HG02981 (cell line): Measurements from ENCODE around the gene KLHL30.
A peak's percentile ranks its signal among the peaks of the same experiment; 100 is the strongest.

Source experiments
- ATAC-seq: cut with Tn5 transposase; IDR thresholded peaks from one replicate; pipeline ENCODE4 v1.9.1; 2021; ENCODE audit warnings: mild to moderate bottlenecking, moderate library complexity; ENCODE audit not compliant: unreplicated experiment

Gene KLHL30

GRCh38 chr2:238138331-238139195 lies at the start of gene KLHL30:
KLHL30 (plus strand) TSS chr2:238138668; CDS start chr2:238140755, 2,087 bp downstream.
- no peak for ATAC-seq

- ATAC-seq = no peak
Measured at GRCh38 chr2:238090887-238091286, 47.6 kb upstream of the KLHL30 start.

GRCh38 chr2:238091436-238092060 lies 46.9 kb upstream of the KLHL30 start:
- ATAC-seq = no peak

DNA sequence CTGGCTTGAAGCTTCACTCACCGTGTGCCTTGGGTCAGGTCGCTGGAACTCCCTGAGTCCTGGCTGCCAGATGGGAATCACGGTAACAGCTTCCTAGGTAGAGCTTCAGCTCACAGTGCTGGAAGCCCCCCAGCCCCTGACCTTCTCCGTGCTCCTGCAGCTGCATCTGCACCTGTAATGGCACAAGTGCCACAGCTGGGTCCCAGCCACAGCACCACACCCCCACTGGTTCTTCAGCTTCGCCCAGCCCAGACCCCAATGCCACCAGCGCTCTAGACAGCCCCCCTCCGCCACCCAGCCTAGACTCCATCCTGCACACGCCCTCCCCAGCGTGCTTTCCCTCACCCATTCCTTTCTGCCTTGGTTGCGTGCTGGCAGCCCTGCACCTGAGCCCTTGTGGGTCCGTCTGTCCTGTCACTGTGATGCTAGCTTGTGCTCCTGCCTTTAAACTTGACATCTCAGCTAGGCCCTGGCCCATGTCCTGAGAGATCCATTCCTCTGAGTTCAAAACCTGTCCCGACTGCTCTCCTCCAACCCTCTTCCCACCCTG lies 45.9 kb upstream of the KLHL30 start:
- no peak for ATAC-seq

DNA sequence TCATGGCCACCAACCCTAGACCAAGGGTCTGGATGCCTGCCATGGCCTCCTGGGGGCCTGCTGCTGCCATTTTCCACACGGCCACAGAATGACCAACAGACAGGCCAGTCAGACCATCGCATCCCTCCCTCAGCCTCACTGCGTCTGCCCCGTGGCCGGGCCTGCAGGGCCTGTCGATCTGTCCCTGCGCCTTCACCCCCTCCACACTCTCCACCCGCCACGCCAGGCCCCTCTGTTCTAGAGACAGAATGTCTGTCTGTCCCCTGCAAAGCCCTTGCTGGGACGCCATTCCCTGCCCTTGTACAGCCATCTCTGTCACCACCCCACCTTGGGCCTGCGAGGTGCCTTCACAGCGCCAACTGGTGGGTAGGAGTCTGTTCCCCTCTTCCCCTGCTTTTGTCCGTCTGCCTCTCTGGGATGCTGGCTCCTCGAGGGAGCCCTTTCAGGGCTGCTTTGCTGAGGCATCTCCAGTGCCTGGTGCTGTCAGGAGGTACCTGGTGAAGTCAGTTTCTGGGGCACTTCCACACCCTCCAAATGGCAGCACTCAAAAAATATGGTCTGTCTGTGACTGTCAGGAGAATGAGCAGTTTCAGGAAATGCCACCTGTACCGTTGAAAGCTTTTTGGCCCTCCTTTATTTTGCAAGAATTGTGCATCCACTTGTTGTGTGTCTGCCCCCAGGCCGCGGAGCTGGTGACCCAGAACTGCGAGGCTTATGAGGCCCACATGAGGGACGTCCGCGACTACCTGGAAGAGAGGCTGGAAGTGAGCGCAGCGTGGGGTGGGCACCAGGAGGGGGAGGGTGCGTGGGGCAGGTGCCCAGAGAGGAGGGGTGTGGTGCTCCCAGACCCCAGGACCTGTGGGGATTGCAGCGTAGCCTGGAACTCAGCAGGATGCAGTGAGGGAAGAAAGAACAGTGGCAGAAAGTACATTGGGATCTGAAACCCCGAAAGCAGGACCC lies 45.0 kb upstream of the KLHL30 start:
- ATAC-seq = no peak

GRCh38 chr2:238094438-238095022 lies 43.9 kb upstream of the KLHL30 start:
- ATAC-seq = no peak

GRCh38 chr2:238095143-238095542 lies 43.3 kb upstream of the KLHL30 start:
- ATAC-seq = no peak

GRCh38 chr2:238096311-238097011 lies 42.0 kb upstream of the KLHL30 start:
- no peak for ATAC-seq

GRCh38 chr2:238097201-238097987 lies 41.1 kb upstream of the KLHL30 start:
- ATAC-seq = no peak

GRCh38 chr2:238097988-238098871 lies 40.2 kb upstream of the KLHL30 start:
- ATAC-seq = peak; percentile 63

DNA sequence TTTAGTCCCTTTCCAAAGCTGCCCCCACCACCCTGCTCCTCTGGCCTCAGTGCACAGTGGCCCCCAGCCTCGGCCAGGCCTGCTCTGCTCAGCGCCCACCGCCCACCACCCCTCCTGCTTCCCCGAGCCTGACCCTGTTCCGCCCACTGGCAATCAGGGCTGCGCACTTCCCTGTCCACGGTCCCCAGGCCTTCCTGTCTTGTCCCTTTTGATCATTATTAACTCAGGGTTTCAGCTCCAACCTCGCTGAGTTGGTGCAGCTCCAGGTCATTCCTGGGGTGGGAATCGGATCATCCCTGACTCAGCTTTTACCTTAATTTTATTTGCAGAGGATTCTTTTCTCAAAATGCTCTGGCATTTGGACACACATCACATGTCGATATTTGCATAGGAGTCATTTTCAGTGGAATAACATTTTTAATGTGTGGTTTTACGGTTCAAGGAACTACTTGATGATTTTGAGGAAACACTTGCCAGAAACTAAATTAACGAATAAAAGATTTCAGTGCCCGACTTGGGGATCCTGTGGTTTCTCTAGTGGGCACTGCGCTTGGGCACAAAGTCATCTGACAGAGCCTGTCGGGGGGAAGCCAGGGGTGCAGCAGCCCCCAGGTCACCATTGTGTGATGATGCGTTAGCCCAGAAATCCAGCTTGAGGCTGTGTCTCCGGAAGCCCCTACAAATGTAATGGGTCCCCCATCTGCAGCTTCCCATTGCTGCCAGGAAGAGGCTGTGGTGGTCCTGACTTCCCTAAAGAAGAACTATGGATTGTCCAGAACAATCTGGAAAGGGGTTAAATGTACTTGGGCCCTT lies 39.4 kb upstream of the KLHL30 start:
- ATAC-seq = peak; percentile 6

DNA sequence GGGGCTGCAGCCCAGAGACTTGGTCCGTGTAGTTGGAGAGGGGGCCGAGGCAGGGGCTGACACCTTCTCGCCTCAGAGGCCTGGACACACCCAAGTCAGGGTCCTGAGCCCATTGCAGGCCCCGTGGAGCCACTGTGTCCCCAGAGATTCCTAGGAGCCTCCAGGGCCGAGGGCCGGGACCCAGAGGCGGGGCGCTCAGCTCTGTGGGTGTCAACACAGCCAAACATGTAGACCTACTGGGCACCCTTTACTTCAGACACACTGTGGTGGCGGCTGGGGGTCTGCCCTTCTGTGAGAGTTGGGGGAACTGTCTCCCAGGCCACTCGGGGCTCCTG lies 38.8 kb upstream of the KLHL30 start:
- no peak for ATAC-seq

DNA sequence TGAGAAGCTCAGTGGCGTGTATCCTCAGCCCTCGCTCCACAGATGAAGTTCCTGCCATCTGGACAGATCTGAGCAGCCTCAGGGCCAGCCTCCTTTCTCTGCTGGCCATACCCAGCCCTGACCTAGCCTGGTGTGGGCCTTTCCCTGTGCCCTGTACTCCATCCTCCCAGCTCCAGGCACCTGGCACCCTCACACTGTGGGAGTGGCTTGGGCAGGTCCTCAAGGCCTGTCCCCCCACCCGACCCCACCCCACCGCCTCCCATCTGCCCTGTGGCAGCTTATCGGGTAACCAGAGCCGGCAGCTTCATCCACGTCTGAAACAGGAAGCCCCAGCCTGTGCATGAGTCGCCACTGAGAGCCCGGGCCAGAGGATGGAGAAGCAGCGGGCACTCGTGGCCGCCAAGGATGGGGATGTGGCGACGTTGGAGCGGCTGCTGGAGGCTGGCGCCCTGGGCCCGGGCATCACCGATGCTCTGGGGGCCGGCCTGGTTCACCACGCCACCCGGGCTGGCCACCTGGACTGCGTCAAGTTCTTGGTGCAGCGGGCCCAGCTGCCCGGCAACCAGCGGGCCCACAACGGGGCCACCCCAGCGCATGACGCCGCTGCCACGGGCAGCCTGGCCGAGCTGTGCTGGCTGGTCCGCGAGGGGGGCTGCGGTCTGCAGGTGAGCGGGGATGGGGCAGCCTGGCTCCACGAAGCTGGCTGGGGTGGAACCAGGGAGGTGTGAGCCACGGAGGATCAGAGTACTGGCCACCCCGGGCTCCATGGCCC lies 38.2 kb upstream of the KLHL30 start, which contains the start of gene ESPNL:
Gene ESPNL, plus strand, starts transcription at position 292 of the 772 bp plus-strand sequence. Its CDS starts 80 bp downstream, at position 372.
- ATAC-seq = no peak

DNA sequence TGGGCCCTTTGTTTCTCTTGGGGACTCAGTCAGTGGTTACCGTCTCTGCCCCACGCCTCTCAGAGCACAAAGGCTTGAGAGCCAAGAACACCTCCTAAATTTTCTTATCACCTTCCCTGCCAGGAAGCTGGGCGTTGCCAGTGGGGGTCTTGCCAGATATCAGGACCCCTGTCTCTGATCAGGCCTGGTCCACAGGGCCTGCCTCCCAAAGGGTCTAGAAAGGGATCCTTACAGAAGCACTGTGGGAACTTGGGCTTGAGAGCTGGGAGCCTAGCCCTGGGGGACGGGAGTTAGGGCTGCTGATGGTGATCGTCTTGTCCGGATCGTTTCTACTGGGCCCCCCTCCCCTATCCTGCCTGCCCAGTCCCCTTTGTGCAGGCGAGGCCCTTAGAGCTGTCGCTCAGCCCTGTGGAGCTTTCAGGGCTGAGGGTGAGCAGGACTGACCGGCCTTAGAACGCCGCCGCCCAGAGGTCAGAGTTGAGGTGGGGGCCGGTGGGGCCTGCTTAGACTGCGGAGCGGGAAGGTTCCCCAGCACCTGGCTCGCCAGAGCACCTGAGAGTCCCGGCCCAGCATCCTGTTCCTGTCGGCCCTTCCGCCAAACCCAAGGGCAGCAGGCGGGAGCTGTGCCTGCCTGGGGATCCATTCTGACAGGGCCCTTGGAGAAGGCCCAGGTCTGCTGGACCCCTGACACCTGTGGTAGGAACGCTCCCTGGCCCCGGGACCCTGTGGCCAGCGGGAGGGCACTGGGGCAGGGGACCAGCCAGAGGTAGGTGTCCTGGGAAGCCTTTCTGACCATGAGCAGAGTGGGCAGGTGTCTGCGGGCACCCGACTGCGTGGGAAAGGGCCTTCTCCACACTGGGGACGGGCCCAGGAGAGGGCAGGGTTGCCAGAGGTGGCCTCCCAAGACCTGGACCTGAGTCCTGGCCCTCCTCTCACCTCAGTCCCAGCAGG lies 37.4 kb upstream of the KLHL30 start:
- ATAC-seq = no peak
